Prostate gland (tissue), 2 donors: ENCODE measurements around the gene SMG6. TPM values are rescaled to one million over a fixed set of nuclear protein-coding genes. Genes with fewer than 3 reads are reported as not detected.

Experiments used
- DNase-seq: peaks from one replicate; pipeline ENCODE4 v3.0.0-alpha.2; 2019; ENCODE audit warnings: low spot score
- H3K27ac ChIP-seq, 2 donors: fragments of 200-600 bp; sonication (generic); 2 replicates each; pipeline ENCODE4 v1.5.1; 2017 to 2019
- H3K27me3 ChIP-seq: fragments of 200-600 bp; sonication (generic); replicated peaks from 2 replicates; pipeline ENCODE4 v1.5.1; 2019; ENCODE audit not compliant: insufficient read depth
- H3K36me3 ChIP-seq, 2 donors: fragments of 200-600 bp; sonication (generic); 1 replicate in 1 of 2; 2 replicates in 1 of 2; pipeline versions ENCODE4 v1.5.1 to v1.8.1; 2017 to 2019
- H3K4me1 ChIP-seq: fragments of 200-600 bp; sonication (generic); replicated peaks from 2 replicates; pipeline ENCODE4 v1.5.1; 2019
- H3K4me3 ChIP-seq, 2 donors: fragments of 200-600 bp; sonication (generic); 2 replicates each; pipeline ENCODE4 v1.5.1; 2017 to 2019
- H3K9me3 ChIP-seq: fragments of 200-600 bp; sonication (generic); 2 replicates; pipeline ENCODE4 v1.5.1; 2017
- CTCF ChIP-seq, 4 experiments: fragments of 200-600 bp in 2 of 4; fragments of 450-650 bp in 2 of 4; sonication (generic) in 2 of 4; IDR thresholded peaks; 1 replicate in 3 of 4; 2 replicates in 1 of 4; pipeline ENCODE4 v1.5.1; 2016 to 2019; ENCODE audit warnings: antibody characterized with exemption in 4 of 4, mild to moderate bottlenecking in 2 of 4, moderate library complexity in 2 of 4
- POLR2A ChIP-seq: fragments of 450-650 bp; IDR thresholded peaks from one replicate; pipeline ENCODE4 v1.6.1; 2016; ENCODE audit warnings: antibody characterized with exemption, mild to moderate bottlenecking
- POLR2AphosphoS5 ChIP-seq: sonication (generic); formaldehyde crosslinking; IDR thresholded peaks from one replicate; pipeline ENCODE4 v1.6.1; 2017; ENCODE audit warnings: antibody characterized with exemption
- WGBS: methylation state at CpG from one replicate; pipeline ENCODE4 v1.1.5; 2018; 5-methylcytosine and 5-hydroxymethylcytosine counted together
- intact Hi-C: fragments of 100-400 bp; cut with DNase I; formaldehyde crosslinking; loops from one replicate; pipeline ENCODE4 v1.14.2; 2022
- total RNA-seq, 2 donors: library from RNA; depleted of rRNA; stranded (reverse); fragments of >200 nt; gene quantifications; one replicate each; pipeline ENCODE4 v1.1.0, GENCODE V29; 2016

The SMG6 gene
- total RNA-seq, 2 donors from 2014 or later: 23.8 to 56.0 TPM

- Histone ChIP-seq H3K4me1 (no peaks in the 10 kb centered on the region), H3K9me3 (no peaks in the 10 kb centered on the region), H3K27me3 (no peaks in the 10 kb centered on the region), H3K4me3 (no peak overlapping the region), H3K36me3 (no peaks in the 10 kb centered on the region), H3K27ac (peak overlapping the region in 1 of 2 donors; percentile 19)
- no peak for TF ChIP-seq POLR2AphosphoS5
- no peak for TF ChIP-seq CTCF (IDR thresholded peaks at IDR 0.05)
- no peak for TF ChIP-seq POLR2A
- WGBS: 44% methylated on average over 9 of the region's 9 CpGs
- DNase-seq: no peak
- intact Hi-C loops: loop anchor here (5.0 kb wide), 1 partner anchor 135 kb away; no protein-coding TSS in a partner anchor
Observed at GRCh38 chr17:2232244-2232638, 71.3 kb downstream of the SMG6 start.

- no peak overlapping the region for H3K4me3 ChIP-seq
- no peaks in the 10 kb centered on the region for H3K36me3 ChIP-seq
- H3K9me3 ChIP-seq: no peaks in the 10 kb centered on the region
- TF ChIP-seq POLR2A (no peak), POLR2AphosphoS5 (no peak), CTCF (IDR thresholded peaks at IDR 0.05) (no peak)
- H3K27me3 ChIP-seq: no peaks in the 10 kb centered on the region
- peak overlapping the region in 1 of 2 donors; percentile 29 for H3K27ac ChIP-seq
- 72% methylated on average over 6 of the region's 6 CpGs for WGBS
- intact Hi-C loops: loop anchor here (5.0 kb wide), 1 partner anchor 134 kb away; no protein-coding TSS in a partner anchor
- no peak for DNase-seq
- no peaks in the 10 kb centered on the region for H3K4me1 ChIP-seq
Observed at GRCh38 chr17:2230877-2231276, 72.7 kb downstream of the SMG6 start.

GRCh38 chr17:2227025-2227699 lies 76.4 kb downstream of the SMG6 start:
- no peaks in the 10 kb centered on the region for H3K9me3 ChIP-seq
- no peaks in the 10 kb centered on the region for H3K27me3 ChIP-seq
- no peak for DNase-seq
- no peaks in the 10 kb centered on the region for H3K4me1 ChIP-seq
- WGBS: 70% methylated on average over 6 of the region's 6 CpGs
- no peak overlapping the region for H3K27ac ChIP-seq
- H3K4me3 ChIP-seq: no peak overlapping the region
- H3K36me3 ChIP-seq: no peaks in the 10 kb centered on the region
- intact Hi-C loops: no loop called here
- TF ChIP-seq POLR2A (no peak), CTCF (IDR thresholded peaks at IDR 0.05) (no peak), POLR2AphosphoS5 (no peak)

- Histone ChIP-seq H3K4me3 (no peak overlapping the region), H3K36me3 (no peaks in the 10 kb centered on the region), H3K4me1 (no peaks in the 10 kb centered on the region), H3K27ac (peak overlapping the region in 1 of 2 donors; percentile 5), H3K27me3 (no peaks in the 10 kb centered on the region), H3K9me3 (no peaks in the 10 kb centered on the region)
- intact Hi-C loops: no loop called here
- no peak for DNase-seq
- TF ChIP-seq POLR2A (no peak), CTCF (IDR thresholded peaks at IDR 0.05) (no peak), POLR2AphosphoS5 (no peak)
Observed at GRCh38 chr17:2223617-2223927, 80.0 kb downstream of the SMG6 start.

GRCh38 chr17:2222901-2223616 lies 80.5 kb downstream of the SMG6 start:
- Histone ChIP-seq H3K4me1 (no peaks in the 10 kb centered on the region), H3K27me3 (no peaks in the 10 kb centered on the region), H3K4me3 (no peak overlapping the region), H3K27ac (peak overlapping the region; percentile 5 to 20), H3K9me3 (no peaks in the 10 kb centered on the region), H3K36me3 (no peaks in the 10 kb centered on the region)
- no peak for DNase-seq
- no peak for TF ChIP-seq CTCF (IDR thresholded peaks at IDR 0.05)
- TF ChIP-seq POLR2AphosphoS5: no peak
- TF ChIP-seq POLR2A: no peak
- intact Hi-C loops: no loop called here
- 34% methylated on average over 10 of the region's 10 CpGs for WGBS
